Activated CD8-positive, alpha-beta memory T cell treated with anti-CD3 and anti-CD28 coated beads for 24 hours (primary cell): ENCODE results near the gene SCNN1B.
"Not testable (repeated sequence)": the region's sequence is repeated elsewhere in the genome, so short reads cannot be mapped to it uniquely, and the experiment has no call there.

ENCODE experiments used
- DNase-seq: peaks from one replicate; pipeline ENCODE4 v3.0.0-alpha.2; 2020

Gene SCNN1B

DNA sequence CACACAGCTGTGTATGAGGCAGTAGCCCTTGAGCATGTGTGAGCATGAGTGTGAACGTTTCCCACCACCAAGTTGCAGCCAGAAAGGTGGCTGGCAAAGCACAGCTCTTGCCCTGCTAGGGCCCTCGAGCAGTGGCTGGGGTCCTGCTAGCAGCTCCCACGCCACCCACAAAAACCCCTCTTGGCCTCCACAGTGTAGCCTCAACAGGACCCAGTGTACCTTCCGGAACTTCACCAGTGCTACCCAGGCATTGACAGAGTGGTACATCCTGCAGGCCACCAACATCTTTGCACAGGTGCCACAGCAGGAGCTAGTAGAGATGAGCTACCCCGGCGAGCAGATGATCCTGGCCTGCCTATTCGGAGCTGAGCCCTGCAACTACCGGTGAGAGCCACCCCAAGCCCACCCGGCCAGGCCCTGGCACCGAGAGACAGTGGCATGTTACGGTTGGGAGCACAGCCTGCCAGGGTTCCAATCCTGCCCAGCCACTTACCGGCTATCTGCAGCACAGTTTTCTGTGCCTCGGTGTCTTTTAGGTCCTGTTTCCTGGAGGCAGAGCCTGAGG lies 53.1 kb downstream of the SCNN1B start:
- DNase-seq, result no peak

DNA sequence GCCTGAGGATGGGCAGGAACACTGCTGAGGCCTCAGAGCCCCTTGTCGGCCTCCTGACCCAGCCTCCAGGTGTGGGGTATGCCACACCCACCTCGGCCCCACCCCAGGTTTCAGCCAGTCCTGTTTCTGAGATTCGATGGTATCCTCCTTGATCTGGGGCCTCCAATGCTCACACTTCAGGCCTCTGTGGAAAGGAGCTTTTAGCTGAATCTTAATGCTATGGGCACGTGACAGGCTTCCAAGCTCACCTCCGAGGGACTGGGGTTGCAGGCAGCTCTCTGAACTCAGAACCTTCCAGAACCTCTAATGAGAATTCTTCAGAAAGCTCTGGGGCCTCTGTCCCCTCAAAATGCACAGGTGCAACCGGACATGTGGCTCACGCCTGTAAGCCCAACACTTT lies 54.8 kb downstream of the SCNN1B start:
- DNase-seq, result no peak

DNA sequence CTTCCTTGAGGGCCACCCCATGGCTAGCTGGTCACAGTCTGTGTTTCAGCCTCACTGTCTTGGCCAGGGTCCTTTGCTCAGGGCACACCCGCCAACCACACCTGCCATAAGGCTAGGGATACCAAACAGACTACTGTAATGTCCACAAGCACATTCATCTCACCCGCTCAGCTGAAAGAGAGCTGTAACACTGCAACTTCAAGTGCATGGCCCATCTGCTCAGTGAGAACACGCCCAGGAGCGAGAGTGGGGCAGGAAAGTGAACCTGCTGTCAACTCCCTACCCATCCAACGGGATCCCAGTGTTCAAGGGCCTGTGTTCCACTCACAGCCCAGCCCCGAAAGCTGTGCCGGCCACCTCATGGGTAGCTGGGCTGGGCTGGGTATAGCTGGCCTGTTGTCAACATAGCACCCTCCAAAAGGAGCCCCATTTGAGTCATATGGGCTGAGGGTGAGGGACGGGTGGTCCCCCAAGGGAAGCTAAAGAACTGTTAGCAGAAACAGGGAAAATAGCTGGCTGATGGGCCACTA lies 55.7 kb downstream of the SCNN1B start:
- no peak for DNase-seq

DNA sequence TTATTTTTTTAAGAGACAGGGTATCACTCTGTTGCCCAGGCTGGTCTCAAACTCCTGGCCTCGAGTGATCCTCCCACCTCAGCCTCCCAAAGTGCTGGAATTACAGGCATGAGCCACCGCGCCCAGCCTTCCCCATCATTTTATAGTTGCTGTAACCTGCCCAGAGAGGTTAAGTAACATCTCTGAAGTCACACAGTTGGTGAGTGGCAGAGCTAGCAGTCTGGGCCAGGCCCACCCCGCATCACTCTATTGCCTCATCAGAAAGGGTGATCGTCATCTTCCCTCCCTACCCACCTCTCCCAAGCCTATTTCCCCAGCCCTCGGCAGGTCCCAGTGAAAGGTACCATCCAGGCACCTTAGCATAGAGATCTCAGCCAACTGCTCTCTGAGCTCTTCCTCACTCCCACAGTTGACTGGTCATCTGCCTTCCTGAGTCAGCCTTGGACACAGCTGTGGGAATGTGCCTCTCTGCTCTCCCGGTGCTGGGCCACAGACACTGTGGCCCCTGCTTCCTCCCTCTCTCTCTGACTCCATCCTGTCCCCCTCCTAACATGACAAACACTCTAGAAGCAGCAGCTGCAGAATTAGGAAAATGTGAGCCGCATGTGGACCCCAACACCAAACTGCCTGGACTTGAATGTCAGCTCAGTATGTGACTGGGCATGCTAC lies 57.1 kb downstream of the SCNN1B start:
- DNase-seq, result no peak

DNA sequence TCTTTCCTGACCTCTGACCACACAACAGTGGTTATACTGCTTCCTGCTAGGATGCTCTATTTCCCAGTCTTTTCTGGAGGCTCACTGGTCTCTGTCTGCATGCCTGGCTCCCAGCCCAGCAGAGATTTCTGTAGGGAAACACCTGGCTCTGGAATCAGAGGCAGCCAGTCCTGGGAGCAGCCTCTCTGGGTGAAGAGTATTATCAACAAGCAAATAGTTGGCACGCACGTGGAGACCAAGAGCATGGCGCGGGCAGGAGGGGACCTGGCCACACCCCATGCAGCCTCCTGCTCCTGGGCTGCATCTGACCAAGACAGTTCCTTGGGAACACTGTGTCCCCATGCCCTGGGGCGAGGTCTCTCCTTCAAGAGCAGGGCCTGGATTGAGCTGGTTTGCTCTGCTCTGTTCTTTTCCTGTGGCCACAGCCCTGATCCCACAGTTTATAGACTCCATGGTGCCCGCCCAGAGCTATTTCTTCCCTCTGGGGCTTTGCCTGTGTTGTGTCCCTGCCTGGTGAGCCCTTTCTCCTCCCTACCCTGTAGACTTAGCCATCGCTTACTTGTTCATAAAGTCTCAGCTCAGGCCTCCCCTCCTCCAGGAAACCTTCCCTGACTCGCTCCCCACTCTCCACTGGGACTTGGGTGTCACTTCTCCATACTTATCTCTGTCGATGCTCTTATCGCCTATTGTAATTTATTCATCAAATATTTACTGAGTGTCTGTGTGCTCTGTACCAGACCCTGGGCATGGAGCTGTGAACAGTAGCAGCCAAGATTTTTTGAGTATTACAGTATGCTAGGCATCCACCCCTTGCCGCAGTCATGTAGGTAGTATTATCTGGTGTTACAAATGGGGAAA lies 60.6 kb downstream of the SCNN1B start:
- no peak for DNase-seq

DNA sequence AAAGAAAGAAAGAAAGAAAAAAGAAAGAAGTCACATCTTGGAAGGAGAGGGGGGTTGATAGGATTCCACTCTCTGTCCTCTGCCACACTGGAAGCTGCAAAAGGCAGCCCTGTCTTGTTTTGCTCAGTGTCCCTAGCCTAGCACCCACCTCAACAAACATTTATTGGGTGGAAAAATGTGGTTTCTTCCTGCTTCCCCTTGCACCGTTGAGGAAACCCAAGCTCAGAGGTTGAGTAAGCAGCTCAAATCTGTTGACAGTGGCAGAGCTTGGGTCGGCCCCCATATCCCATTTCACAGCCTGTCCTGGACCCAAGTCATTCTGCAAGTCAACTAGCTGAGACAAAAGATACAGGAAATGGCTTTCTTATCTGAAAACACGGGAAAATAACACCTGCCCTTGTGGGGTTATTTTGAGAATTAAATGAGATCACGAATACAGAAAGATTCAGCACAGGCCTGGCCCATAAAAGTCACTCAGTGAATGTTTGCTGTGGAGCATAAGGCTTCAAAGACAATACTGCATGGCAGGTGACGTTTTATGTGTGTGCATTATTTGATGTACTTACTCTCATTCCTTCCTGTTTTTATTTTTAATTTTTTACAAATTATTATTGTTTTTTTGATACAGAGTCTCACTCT lies 63.6 kb downstream of the SCNN1B start:
- no peak for DNase-seq

DNA sequence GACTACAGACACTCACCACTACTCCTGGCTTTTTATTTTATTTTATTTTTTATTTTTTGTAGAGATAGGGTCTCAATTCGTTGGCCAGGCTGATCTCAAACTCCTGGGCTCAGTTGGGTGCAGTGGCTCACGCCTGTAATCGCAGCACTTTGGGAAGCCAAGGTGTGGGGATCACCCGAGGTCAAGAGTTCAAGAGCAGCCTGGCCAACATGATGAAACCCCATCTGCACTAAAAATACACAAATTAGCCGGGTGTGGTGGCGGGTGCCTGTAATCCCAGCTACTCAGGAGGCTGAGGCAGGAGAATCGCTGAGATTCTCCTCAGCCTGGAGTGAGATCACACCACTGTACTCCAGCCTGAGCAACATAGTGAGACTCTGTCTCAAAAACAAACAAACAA lies 64.2 kb downstream of the SCNN1B start:
- not testable (repeated sequence) for DNase-seq

DNA sequence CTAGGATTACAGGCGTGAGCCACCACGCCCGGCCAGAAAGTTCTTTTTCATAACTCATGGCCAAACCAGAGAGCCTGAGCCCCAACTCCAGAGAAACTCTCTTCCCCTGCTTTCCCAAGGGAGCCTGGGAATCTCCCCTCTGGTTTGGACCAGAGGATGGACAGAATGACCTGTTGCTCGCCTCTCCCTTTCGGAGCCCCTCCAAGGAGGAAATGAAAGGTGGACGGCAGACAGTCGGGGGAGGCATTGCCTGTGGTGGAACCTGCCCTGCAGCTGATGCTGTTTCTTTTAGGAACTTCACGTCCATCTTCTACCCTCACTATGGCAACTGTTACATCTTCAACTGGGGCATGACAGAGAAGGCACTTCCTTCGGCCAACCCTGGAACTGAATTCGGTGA lies 65.5 kb downstream of the SCNN1B start:
- no peak for DNase-seq

DNA sequence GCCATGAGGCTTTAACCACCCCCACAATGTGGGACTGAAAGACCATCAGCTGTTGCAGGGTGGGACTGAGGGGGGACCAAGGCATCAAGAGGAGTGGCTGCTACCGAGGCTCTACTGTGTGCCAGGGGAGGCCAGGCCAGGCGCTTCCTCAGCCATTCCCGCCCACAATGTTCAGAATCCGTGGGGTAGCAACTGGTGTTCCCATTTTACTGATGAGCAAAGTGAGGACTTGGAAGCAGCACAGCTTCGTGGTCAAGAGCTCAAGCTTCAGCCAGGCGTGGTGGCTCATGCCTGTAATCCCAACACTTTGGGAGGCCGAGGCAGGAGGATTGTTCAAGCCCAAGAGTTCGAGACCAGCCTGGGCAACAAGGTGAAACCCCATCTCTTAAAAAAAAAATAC lies 65.9 kb downstream of the SCNN1B start:
- DNase-seq, result no peak

DNA sequence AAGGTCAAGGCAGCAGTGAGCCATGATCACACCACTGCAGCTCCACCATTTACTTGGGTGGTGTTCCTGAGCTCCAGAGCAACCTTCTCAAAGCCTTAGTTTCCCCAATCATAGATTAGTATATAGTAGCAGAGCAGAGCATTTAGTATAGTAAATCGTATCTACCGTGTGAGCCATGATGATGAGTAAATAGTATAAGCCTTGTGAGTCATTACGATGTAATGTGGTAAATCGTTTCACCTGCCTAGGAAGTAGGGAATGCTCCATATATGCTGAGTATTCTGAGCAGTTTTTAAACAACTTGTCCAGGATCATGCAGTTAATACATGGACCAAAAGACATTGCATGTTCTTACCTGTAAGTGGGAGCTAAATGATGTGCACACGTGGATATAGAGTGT lies 66.4 kb downstream of the SCNN1B start:
- no peak for DNase-seq

DNA sequence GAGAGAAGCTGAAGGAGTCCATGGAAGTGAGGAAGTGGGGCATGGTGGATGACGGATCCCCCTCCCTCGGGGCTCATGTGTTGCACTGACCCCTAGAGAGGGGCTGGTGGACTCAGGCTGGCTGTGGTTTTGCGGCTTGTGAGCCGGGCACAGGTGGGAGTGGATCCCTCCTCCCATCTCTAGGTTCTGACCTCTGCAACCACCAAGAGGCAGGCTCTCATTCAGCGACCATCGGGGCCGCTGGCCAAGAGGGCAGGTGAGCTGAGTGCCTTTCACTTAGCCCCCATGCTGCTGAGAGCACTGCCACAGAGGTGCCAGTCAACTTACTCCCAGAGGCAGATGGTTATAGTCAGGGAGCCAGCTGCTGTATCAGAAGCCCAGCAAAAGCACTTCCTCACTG lies 67.3 kb downstream of the SCNN1B start:
- no peak for DNase-seq

DNA sequence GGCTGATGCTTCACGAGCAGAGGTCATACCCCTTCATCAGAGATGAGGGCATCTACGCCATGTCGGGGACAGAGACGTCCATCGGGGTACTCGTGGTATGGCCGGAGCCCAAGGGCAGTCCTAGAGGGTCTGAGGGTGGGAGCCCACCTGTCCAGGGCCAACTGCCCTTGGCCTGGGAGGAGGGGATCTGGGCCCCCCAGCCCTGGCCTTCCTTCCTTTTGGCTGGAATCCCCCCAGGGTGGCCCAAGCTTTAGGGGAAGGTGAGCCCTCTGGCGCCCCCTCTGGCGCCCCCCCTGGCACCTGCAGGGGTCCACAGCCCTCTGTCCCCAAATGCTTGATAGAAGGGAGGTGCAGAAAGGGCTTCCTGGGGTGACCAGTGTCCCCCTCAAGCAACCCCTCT lies 69.3 kb downstream of the SCNN1B start:
- DNase-seq, result no peak

DNA sequence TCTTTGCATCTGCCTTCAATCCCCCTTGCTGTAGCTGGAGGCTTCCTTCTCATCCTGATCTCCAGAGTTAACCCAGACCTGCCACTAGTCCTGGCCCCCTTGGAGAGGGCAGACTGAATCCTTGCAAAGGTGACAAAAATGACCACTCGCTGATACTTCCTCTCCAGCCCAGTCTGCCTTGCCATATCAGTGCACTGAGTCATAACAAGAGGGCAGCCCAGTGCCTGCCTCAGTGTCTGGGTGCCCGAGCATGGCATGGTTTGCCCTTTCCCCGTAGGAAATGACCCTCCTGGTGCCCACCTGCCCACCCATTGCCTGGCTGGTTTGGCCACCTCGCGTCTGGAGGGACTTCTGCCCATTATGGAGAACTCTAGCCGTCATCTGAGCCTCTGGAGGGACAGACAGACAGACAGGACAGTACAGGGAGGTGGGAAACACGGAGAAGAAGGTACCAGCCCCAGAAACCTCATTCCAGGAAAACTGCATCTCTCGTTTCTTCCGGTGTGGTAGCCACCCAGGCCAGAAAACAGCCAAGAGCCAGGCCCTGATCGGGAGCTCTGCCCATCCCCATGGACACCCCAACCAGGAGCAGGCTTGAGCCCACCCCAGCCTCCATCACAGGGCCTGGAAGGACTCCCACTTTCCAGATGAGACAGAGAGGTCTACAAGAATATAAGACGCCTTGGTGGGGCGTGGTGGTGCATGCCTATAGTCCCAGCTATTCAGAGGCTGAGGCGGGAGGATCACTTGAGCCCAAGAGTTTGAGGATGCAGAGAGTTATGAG lies 71.5 kb downstream of the SCNN1B start:
- DNase-seq, result no peak

DNA sequence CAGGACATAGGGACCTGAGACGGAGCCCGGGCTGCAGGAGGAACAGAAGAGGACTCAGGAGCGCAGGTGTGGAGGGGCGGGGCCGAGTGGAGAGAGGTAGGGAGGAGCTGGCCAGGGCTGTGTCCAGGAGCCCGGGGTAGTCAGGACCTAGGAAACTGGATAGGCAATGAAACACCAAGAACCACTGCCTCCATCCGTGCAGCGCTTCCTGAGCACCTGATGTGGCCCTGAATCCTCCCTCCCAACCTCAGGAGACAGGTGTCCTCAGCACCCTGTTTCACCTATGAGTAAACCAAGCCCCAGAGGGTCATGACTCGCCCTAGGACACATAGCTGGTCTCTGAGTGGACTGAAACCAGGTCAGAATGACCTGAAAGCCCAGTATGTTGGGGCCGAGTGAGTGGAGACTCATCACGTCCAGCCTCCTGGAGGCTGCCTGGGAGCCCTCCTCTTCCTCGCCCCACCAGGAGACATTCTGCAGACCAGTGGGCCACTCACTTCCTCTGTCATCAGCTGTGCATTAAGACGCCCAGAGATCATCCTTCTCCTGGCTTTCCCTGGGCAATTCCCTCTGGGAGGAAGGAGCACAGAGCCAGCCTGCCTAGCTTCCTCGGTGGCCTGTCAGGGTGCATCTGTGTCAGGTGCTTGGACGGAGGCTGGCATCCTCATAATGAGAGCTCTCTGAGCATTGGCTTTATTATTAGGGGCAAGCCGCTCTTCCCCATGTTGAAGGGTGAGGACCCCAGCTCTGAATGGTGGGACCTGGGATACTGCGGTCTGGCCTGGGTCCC lies 72.8 kb downstream of the SCNN1B start:
- DNase-seq, result no peak

DNA sequence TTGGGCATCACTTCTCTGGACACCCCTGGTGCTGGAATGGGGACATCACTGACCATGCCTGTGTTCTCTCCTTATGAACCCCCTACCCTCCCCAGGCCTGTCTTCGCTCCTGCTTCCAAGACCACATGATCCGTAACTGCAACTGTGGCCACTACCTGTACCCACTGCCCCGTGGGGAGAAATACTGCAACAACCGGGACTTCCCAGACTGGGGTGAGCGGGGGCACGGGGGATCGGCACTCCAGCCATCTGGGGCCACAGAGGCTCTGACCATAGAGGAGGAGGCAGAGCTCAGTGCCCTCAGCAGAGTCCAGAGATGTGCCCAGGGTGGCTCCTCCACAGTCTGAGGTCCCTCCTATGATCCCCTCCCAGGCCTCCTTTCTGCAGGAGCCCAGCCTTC lies 73.5 kb downstream of the SCNN1B start:
- no peak for DNase-seq

DNA sequence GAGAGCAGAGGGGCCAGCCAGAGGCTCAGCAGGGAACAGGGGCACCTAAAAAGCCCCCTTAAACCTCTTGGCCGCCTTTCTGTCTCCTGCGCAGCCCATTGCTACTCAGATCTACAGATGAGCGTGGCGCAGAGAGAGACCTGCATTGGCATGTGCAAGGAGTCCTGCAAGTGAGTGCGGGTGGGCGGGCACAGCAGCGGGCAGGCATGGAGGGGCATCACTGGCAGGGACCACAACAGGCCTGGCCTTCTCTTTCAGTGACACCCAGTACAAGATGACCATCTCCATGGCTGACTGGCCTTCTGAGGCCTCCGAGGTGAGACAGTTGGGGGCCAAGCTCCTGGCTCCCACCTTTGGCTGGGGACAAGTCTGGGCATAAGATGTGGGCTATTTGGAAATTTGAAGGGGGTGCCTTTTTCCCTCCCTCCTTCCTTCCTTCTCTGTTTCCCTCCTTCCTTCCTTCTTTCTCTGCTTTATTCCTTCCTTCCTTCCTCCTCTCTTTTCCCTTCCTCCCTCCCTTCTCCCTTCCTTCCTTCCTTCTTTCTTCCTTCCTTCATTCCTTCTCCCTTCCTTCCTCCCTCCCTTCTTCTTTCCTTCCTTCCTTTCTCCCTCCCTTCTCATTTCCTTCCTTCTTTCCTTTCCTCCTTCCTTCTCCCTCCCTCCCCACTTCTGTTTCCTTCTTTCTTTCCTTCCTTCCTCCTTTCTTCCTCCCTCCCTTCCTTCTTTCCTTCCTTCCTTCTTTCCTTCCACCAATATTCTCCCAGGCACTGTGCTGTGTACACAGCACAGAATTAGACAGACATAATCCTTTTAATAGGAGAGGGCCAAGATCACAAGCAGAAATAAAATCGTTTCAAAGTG lies 75.2 kb downstream of the SCNN1B start:
- DNase-seq, result no peak

DNA sequence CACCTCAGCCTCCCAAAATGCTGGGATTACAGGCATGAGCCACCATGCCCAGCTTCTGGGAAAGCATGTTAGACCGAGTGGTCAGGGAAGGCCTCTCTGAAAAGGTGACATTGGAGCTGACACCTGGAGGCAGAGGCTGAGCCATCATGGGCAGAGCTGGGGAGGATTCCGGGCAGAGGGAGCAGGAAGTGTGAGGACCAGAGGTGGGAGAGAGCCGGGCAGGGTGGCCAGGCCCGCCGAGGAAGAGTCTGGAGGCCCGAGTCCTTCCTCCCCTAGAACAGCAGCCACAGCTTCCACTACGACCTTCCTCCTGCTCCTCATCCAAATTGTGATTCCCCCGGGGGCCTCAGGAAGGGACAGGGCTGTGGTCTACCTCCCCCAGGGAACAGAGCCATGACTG lies 76.2 kb downstream of the SCNN1B start:
- no peak for DNase-seq

DNA sequence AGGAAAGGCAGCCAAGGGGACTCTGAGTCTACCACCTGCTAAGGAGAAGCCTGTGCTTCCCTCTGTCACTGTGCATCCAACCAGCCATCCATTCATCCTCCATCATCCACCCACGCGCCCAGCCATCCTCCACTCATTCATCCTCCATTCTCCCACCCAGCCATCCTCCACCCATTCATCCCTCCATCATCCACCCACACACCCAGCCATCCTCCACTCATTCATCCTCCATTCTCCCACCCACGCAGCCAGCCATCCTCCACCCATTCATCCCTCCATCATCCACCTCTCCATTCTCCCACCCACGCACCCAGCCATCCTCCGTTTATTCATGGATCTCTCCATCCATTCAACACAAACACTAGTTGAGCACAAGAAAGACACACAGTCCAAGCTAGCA lies 76.8 kb downstream of the SCNN1B start:
- DNase-seq, result no peak

DNA sequence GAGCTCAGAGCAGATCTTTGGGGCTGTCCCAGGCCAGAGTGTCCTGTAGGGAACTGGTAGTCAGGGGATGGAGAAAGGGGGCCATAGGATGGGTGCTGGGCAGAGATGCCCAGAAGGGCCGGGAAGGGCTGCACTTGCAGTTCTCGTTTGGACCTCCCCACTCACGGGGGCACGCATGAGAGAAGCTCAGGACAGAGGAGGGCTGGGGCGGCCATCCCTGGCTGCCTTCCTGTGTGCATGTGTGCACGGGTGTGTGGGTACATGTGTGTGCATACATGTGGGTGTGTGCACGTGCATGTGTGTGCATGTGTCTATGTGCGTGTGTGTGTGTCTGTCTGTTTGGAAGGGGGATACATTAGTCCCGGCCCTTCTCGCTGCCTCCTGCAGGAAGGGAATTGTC lies 77.6 kb downstream of the SCNN1B start:
- DNase-seq, result no peak

DNA sequence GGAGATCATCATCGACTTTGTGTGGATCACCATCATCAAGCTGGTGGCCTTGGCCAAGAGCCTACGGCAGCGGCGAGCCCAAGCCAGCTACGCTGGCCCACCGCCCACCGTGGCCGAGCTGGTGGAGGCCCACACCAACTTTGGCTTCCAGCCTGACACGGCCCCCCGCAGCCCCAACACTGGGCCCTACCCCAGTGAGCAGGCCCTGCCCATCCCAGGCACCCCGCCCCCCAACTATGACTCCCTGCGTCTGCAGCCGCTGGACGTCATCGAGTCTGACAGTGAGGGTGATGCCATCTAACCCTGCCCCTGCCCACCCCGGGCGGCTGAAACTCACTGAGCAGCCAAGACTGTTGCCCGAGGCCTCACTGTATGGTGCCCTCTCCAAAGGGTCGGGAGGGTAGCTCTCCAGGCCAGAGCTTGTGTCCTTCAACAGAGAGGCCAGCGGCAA lies 78.4 kb downstream of the SCNN1B start:
- DNase-seq, result no peak

DNA sequence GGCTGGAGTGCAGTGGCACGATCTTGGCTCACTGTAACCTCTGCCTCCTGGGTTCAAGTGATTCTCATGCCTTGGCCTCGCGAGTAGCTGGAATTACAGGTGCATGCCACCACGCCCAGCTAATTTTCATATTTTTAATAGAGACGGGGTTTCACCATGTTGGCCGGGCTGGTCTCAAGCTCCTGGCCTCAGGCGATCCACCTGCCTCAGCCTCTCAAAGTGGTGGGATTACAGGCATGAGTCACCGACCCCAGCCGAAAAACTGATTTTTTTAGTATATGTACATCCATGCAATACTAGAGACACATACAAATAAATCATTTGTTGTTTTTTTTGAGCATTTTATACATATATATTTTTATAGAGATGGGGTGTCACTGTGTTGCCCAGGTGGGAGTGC lies 79.6 kb downstream of the SCNN1B start:
- DNase-seq, result not testable (repeated sequence)
